ENCODE results near the gene BPIFB4.

BPIFB4 gene

DNA sequence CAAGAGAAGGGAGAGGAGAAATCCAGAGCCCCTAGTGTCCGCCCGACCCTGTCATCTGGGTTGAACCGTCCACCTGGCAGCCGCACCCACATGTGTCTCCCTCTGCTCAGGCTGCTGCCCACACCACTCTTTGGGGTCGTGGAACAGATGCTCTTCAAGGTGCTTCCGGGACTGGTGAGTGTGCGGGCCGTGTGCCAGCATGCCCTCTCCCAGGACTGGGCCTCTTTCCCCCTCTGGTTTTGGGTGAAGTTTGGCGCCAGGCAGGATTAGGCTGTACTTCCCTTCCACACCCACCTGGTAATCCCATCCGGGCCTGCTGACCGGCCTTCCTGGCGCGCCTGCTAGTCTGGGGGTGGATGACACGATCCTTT is 17.8 kb upstream of the BPIFB4 start:
- H3K4me3 ChIP-seq (ENCODE audit: extremely low read depth, insufficient read depth, low read length, poor library complexity, severe bottlenecking) = no peak overlapping the region
- H3K27ac ChIP-seq (ENCODE audit: low read depth, low read length, severe bottlenecking) = no peak overlapping the region
- WGBS, 2 experiments (ENCODE audit: insufficient coverage in 2 of 2) = 93 to 96% methylated on average over 12 of the region's 14 CpGs
- no peaks in the 10 kb centered on the region for H3K4me1 ChIP-seq (ENCODE audit: control insufficient read depth, insufficient read depth, low read length, poor library complexity, severe bottlenecking)
- no peaks in the 10 kb centered on the region for H3K9me3 ChIP-seq (ENCODE audit: control insufficient read depth, low read length)
- H3K36me3 ChIP-seq (ENCODE audit: control insufficient read depth, insufficient read depth, low read length) = no peaks in the 10 kb centered on the region

- Histone ChIP-seq H3K27ac (ENCODE audit: low read depth, low read length, severe bottlenecking) (no peak overlapping the region), H3K36me3 (ENCODE audit: control insufficient read depth, insufficient read depth, low read length) (no peaks in the 10 kb centered on the region), H3K4me1 (ENCODE audit: control insufficient read depth, insufficient read depth, low read length, poor library complexity, severe bottlenecking) (no peaks in the 10 kb centered on the region), H3K9me3 (ENCODE audit: control insufficient read depth, low read length) (no peaks in the 10 kb centered on the region), H3K4me3 (ENCODE audit: extremely low read depth, insufficient read depth, low read length, poor library complexity, severe bottlenecking) (no peak overlapping the region)
- 56 to 66% methylated on average over 7 of the region's 9 CpGs for whole genome bisulfite sequencing, 2 experiments (ENCODE audit: insufficient coverage in 2 of 2)
Observed at GRCh38 chr20:33062105-33062824, 17.2 kb upstream of the BPIFB4 start.

DNA sequence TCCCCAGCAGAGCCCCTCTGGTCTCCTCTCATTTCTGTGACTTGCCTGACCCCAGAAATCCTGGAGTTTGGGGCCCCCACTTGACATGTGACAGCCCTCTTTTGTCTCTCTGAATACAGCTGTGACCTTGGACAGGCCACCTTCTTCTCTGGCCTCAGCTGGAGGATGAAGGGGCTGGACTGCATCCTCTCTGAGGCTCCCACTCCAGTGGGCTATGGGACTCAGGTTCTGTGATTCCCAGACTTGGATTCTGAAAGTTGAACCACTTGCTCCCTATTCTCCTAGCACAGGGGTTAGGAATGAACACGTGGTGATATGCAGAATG is 16.7 kb upstream of the BPIFB4 start:
- no peak overlapping the region for H3K27ac ChIP-seq (ENCODE audit: low read depth, low read length, severe bottlenecking)
- 83% methylated on average over 1 of the region's 1 CpG for WGBS, 2 experiments (ENCODE audit: insufficient coverage in 2 of 2)
- no peaks in the 10 kb centered on the region for H3K9me3 ChIP-seq (ENCODE audit: control insufficient read depth, low read length)
- no peak overlapping the region for H3K4me3 ChIP-seq (ENCODE audit: extremely low read depth, insufficient read depth, low read length, poor library complexity, severe bottlenecking)
- no peaks in the 10 kb centered on the region for H3K36me3 ChIP-seq (ENCODE audit: control insufficient read depth, insufficient read depth, low read length)
- H3K4me1 ChIP-seq (ENCODE audit: control insufficient read depth, insufficient read depth, low read length, poor library complexity, severe bottlenecking) = no peaks in the 10 kb centered on the region

- no peaks in the 10 kb centered on the region for H3K4me1 ChIP-seq (ENCODE audit: control insufficient read depth, insufficient read depth, low read length, poor library complexity, severe bottlenecking)
- no peak overlapping the region for H3K27ac ChIP-seq (ENCODE audit: low read depth, low read length, severe bottlenecking)
- no peaks in the 10 kb centered on the region for H3K36me3 ChIP-seq (ENCODE audit: control insufficient read depth, insufficient read depth, low read length)
- WGBS, 2 experiments (ENCODE audit: insufficient coverage in 2 of 2) = 97 to 100% methylated on average over 1 to 4 of the region's 6 CpGs
- no peak overlapping the region for H3K4me3 ChIP-seq (ENCODE audit: extremely low read depth, insufficient read depth, low read length, poor library complexity, severe bottlenecking)
- H3K9me3 ChIP-seq (ENCODE audit: control insufficient read depth, low read length) = no peaks in the 10 kb centered on the region
Observed at GRCh38 chr20:33063271-33063670, 16.2 kb upstream of the BPIFB4 start.

GRCh38 chr20:33064572-33065287 is 14.7 kb upstream of the BPIFB4 start:
- H3K4me3 ChIP-seq (ENCODE audit: extremely low read depth, insufficient read depth, low read length, poor library complexity, severe bottlenecking) = no peak overlapping the region
- no peak overlapping the region for H3K27ac ChIP-seq (ENCODE audit: low read depth, low read length, severe bottlenecking)
- no peaks in the 10 kb centered on the region for H3K9me3 ChIP-seq (ENCODE audit: control insufficient read depth, low read length)
- no peaks in the 10 kb centered on the region for H3K4me1 ChIP-seq (ENCODE audit: control insufficient read depth, insufficient read depth, low read length, poor library complexity, severe bottlenecking)
- no peaks in the 10 kb centered on the region for H3K36me3 ChIP-seq (ENCODE audit: control insufficient read depth, insufficient read depth, low read length)
- 96 to 98% methylated on average over 6 to 9 of the region's 11 CpGs for WGBS, 2 experiments (ENCODE audit: insufficient coverage in 2 of 2)

GRCh38 chr20:33065785-33066184 is 13.7 kb upstream of the BPIFB4 start:
- Histone ChIP-seq H3K36me3 (ENCODE audit: control insufficient read depth, insufficient read depth, low read length) (no peaks in the 10 kb centered on the region), H3K9me3 (ENCODE audit: control insufficient read depth, low read length) (no peaks in the 10 kb centered on the region), H3K4me3 (ENCODE audit: extremely low read depth, insufficient read depth, low read length, poor library complexity, severe bottlenecking) (no peak overlapping the region), H3K27ac (ENCODE audit: low read depth, low read length, severe bottlenecking) (no peak overlapping the region), H3K4me1 (ENCODE audit: control insufficient read depth, insufficient read depth, low read length, poor library complexity, severe bottlenecking) (no peaks in the 10 kb centered on the region)
- 89 to 92% methylated on average over 4 to 9 of the region's 9 CpGs for WGBS, 2 experiments (ENCODE audit: insufficient coverage in 2 of 2)

DNA sequence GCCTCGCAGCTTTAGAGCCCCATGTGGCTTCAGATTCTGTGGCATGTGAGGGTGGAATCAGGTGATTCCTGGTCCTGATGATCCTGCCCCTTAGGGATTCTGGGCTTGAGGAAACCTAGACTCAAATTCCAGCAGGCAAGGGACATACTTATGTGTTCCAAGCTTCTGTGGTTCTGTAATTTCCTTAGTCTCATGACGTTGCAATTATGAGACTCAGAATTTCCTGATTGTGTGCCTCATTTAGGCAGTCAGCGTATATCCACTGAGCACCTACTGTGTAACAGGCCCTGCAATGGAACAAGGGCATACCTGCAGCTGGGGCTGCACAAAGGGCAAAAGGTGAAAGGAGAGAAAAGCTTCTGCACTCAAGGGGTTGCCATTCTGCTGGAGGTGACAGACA is 11.6 kb upstream of the BPIFB4 start:
- no peak overlapping the region for H3K4me3 ChIP-seq (ENCODE audit: extremely low read depth, insufficient read depth, low read length, poor library complexity, severe bottlenecking)
- H3K27ac ChIP-seq (ENCODE audit: low read depth, low read length, severe bottlenecking) = no peak overlapping the region
- no peaks in the 10 kb centered on the region for H3K36me3 ChIP-seq (ENCODE audit: control insufficient read depth, insufficient read depth, low read length)
- WGBS, 2 experiments (ENCODE audit: insufficient coverage in 2 of 2) = 90 to 100% methylated on average over 3 of the region's 3 CpGs
- no peaks in the 10 kb centered on the region for H3K9me3 ChIP-seq (ENCODE audit: control insufficient read depth, low read length)
- no peaks in the 10 kb centered on the region for H3K4me1 ChIP-seq (ENCODE audit: control insufficient read depth, insufficient read depth, low read length, poor library complexity, severe bottlenecking)

- Histone ChIP-seq H3K9me3 (ENCODE audit: control insufficient read depth, low read length) (no peaks in the 10 kb centered on the region), H3K4me1 (ENCODE audit: control insufficient read depth, insufficient read depth, low read length, poor library complexity, severe bottlenecking) (no peaks in the 10 kb centered on the region), H3K36me3 (ENCODE audit: control insufficient read depth, insufficient read depth, low read length) (no peaks in the 10 kb centered on the region), H3K27ac (ENCODE audit: low read depth, low read length, severe bottlenecking) (no peak overlapping the region), H3K4me3 (ENCODE audit: extremely low read depth, insufficient read depth, low read length, poor library complexity, severe bottlenecking) (no peak overlapping the region)
- WGBS, 2 experiments (ENCODE audit: insufficient coverage in 2 of 2) = 85 to 90% methylated on average over 9 to 10 of the region's 12 CpGs
Observed at GRCh38 chr20:33068251-33068939, 11.0 kb upstream of the BPIFB4 start.

- no peaks in the 10 kb centered on the region for H3K4me1 ChIP-seq (ENCODE audit: control insufficient read depth, insufficient read depth, low read length, poor library complexity, severe bottlenecking)
- no peaks in the 10 kb centered on the region for H3K9me3 ChIP-seq (ENCODE audit: control insufficient read depth, low read length)
- H3K36me3 ChIP-seq (ENCODE audit: control insufficient read depth, insufficient read depth, low read length) = no peaks in the 10 kb centered on the region
- WGBS, 2 experiments (ENCODE audit: insufficient coverage in 2 of 2) = 92 to 93% methylated on average over 8 to 9 of the region's 9 CpGs
- no peak overlapping the region for H3K27ac ChIP-seq (ENCODE audit: low read depth, low read length, severe bottlenecking)
- H3K4me3 ChIP-seq (ENCODE audit: extremely low read depth, insufficient read depth, low read length, poor library complexity, severe bottlenecking) = no peak overlapping the region
Observed at GRCh38 chr20:33069673-33070072, 9.8 kb upstream of the BPIFB4 start.

GRCh38 chr20:33070111-33071053 is 9.1 kb upstream of the BPIFB4 start:
- H3K27ac ChIP-seq (ENCODE audit: low read depth, low read length, severe bottlenecking) = no peak overlapping the region
- H3K9me3 ChIP-seq (ENCODE audit: control insufficient read depth, low read length) = no peaks in the 10 kb centered on the region
- H3K4me1 ChIP-seq (ENCODE audit: control insufficient read depth, insufficient read depth, low read length, poor library complexity, severe bottlenecking) = peaks cover 3% of the 10 kb centered on the region
- no peak overlapping the region for H3K4me3 ChIP-seq (ENCODE audit: extremely low read depth, insufficient read depth, low read length, poor library complexity, severe bottlenecking)
- WGBS, 2 experiments (ENCODE audit: insufficient coverage in 2 of 2) = 89 to 91% methylated on average over 14 to 17 of the region's 19 CpGs
- no peaks in the 10 kb centered on the region for H3K36me3 ChIP-seq (ENCODE audit: control insufficient read depth, insufficient read depth, low read length)

All from mesodermal cell (in vitro differentiated cells).